Spinal cord (tissue), 10 donors: ENCODE data around the gene CPLX3. TPM values are rescaled to one million over a fixed set of nuclear protein-coding genes. Genes with fewer than 3 reads are reported as not detected.

Experiments used
- DNase-seq, 6 donors: peaks; one replicate each; pipeline versions ENCODE4 v3.0.0 to v3.0.0-alpha.2; 2013 to 2015; ENCODE audit warnings: low spot score in 6 of 6, low read depth in 4 of 6
- H3K27ac ChIP-seq: one replicate; pipeline ENCODE4 v1.5.1; 2013; ENCODE audit warnings: low read depth, low read length, control low read depth
- H3K27me3 ChIP-seq: one replicate; pipeline ENCODE4 v1.6.1; 2013; ENCODE audit warnings: low read length; ENCODE audit not compliant: control insufficient read depth, insufficient read depth
- H3K36me3 ChIP-seq: one replicate; pipeline ENCODE4 v1.6.1; 2013; ENCODE audit warnings: low read length; ENCODE audit not compliant: control insufficient read depth, insufficient read depth
- H3K4me1 ChIP-seq: one replicate; pipeline ENCODE4 v1.6.1; 2013; ENCODE audit warnings: low read length; ENCODE audit not compliant: control insufficient read depth, insufficient read depth
- H3K4me3 ChIP-seq: one replicate; pipeline ENCODE4 v1.5.1; 2013; ENCODE audit warnings: low read depth, low read length, control low read depth
- H3K9me3 ChIP-seq: one replicate; pipeline ENCODE4 v1.6.1; 2013; ENCODE audit warnings: low read length; ENCODE audit not compliant: control insufficient read depth, insufficient read depth
- WGBS: methylation state at CpG from one replicate; pipeline ENCODE4 v1.1.5; 2013; ENCODE audit warnings: missing lambda C conversion rate; ENCODE audit not compliant: insufficient coverage; 5-methylcytosine and 5-hydroxymethylcytosine counted together
- polyA plus RNA-seq, 2 donors: library from polyadenylated mRNA; unstranded; fragments of 120-200 nt; gene quantifications; one replicate each; pipeline ENCODE4 v1.2.1, GENCODE V29; 2013; ENCODE audit not compliant: insufficient read length in 2 of 2
- total RNA-seq, 2 donors: library from RNA; depleted of rRNA in 1 of 2; stranded (reverse); fragments of 120-200 nt in 1 of 2; fragments of >200 nt in 1 of 2; gene quantifications; one replicate each; pipeline versions ENCODE4 v1.2.3 to v1.2.4, GENCODE V29; 2013 to 2014
- donor health status: healthy.

CPLX3 gene
- total and polyA plus RNA-seq, 4 donors, result 0.11 to 0.68 (median 0.38) TPM

DNA sequence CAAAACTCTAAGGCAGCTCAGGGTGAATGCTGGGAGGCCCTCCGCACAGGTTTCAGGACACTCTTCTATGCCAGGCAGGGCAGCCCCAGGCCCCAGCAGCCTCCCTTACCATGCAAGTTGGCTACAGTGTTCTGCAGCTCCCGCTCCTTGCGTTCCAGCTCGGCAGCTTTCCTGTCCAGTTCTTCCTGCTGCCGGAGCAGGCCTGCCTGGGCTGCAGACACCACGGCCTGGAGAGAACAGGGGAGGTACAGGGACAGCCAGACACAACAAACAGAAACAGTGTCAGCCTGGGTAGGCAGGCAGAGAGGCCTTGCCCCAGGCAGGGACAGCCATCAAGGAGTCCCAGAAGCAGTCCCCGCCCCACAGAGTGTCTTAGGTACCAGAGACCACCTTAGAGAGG lies 25.5 kb downstream of the CPLX3 start:
- peaks cover 76% of the 10 kb centered on the region for H3K36me3 ChIP-seq

DNA sequence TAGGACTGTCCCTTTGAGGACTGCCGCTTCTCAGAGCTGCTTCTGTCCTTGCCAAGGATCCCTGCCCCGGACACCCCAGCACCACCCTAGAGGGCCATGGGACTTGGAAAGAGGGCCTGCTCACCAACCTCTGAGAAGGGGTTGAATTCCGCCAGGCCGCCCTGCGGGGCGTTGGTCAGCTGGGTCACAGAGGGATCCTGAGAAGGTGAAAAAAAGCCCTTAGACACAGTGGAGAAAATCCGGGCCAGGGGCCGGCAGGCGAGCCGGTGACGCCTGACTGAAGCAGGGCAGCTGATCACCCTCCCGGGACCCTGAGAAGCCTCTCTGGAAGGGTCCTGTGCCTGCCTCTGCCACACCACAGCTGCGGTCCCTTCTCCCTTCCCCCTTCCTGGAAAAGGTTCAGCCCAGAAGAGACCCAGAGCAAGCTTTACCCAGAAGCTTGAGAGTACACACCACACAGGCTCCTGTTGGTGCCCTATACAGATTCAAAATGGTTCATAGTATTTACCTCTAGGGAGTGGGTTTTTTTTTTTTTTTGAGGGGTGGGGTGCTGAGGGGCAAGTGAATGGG lies 28.1 kb downstream of the CPLX3 start:
- no peaks in the 10 kb centered on the region for H3K27me3 ChIP-seq

More for the DNA sequence above, 25.5 kb downstream of the CPLX3 start:
- Histone ChIP-seq H3K27ac (no peak overlapping the region), H3K27me3 (no peaks in the 10 kb centered on the region), H3K4me3 (no peak overlapping the region), H3K4me1 (peaks cover 7% of the 10 kb centered on the region), H3K9me3 (no peaks in the 10 kb centered on the region)
- WGBS, result 93% methylated on average over 7 of the region's 7 CpGs
- DNase-seq, result no peak

DNA sequence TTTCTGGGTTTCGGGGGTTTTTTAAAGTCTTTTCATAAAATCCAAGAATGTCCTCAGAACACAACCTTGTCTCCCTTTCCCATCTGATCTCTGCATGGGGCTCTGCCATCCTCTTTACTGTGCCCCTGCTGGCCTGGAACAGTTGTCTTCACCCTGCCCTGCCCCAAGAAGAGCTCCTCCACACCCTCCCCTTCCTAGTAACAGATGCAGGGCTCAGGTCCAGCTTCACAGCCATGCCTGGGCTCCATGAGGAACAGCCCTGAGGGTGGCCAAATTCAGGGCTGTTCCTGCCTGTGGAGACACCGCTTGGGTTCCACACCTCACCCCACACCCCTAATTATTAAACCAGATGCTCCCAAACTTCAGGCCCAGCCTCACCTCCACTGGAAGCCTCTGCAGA lies 29.4 kb downstream of the CPLX3 start:
- 100% methylated on average over 2 of the region's 2 CpGs for WGBS
- no peak overlapping the region for H3K4me3 ChIP-seq
- no peak overlapping the region for H3K27ac ChIP-seq
- peaks cover 26% of the 10 kb centered on the region for H3K4me1 ChIP-seq
- H3K27me3 ChIP-seq, result no peaks in the 10 kb centered on the region
- DNase-seq, result no peak
- H3K36me3 ChIP-seq, result peaks cover 38% of the 10 kb centered on the region
- H3K9me3 ChIP-seq, result no peaks in the 10 kb centered on the region

More for the DNA sequence above, 28.1 kb downstream of the CPLX3 start:
- Histone ChIP-seq H3K4me1 (peaks cover 26% of the 10 kb centered on the region), H3K36me3 (peaks cover 52% of the 10 kb centered on the region), H3K27ac (no peak overlapping the region), H3K9me3 (no peaks in the 10 kb centered on the region), H3K4me3 (no peak overlapping the region)
- no peak for DNase-seq
- WGBS, result 88% methylated on average over 13 of the region's 13 CpGs

GRCh38 chr15:74856537-74856936 lies 30.1 kb downstream of the CPLX3 start:
- no peak overlapping the region for H3K27ac ChIP-seq
- peaks cover 26% of the 10 kb centered on the region for H3K4me1 ChIP-seq
- H3K27me3 ChIP-seq, result no peaks in the 10 kb centered on the region
- H3K4me3 ChIP-seq, result no peak overlapping the region
- no peak for DNase-seq
- H3K36me3 ChIP-seq, result peaks cover 32% of the 10 kb centered on the region
- H3K9me3 ChIP-seq, result no peaks in the 10 kb centered on the region
- no CpG with 5 or more reads among the region's 1 CpG for WGBS

DNA sequence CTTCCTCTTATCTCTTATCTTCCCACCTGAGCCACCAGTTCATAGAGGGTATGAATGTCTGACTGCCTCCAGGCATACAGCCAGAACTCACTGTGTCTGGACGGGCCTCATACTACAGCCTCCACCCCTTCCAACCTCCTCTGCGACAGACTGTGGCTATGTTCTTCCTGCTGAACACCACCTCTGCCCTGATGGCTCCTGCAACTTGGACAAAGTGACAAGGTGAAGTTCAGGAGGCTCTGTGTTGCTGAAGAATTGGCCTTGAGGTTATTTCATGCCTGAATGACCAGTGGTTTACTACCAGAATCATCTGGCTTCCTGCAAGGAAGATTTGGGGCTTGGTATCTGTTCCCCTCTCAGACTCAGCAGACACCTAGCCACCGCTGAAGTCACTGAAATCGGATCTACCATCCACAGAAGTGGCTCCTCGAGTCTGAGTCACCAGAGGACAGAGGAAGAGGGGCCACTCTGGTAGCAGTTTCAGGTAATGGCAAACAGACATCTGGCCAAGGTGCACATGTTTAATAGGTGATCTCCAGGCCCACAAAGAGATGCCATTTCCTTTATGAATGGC lies 30.7 kb downstream of the CPLX3 start:
- no peak overlapping the region for H3K27ac ChIP-seq
- no peaks in the 10 kb centered on the region for H3K9me3 ChIP-seq
- H3K36me3 ChIP-seq, result peaks cover 25% of the 10 kb centered on the region
- H3K27me3 ChIP-seq, result no peaks in the 10 kb centered on the region
- H3K4me1 ChIP-seq, result peaks cover 26% of the 10 kb centered on the region
- 89% methylated on average over 3 of the region's 5 CpGs for WGBS
- DNase-seq, result no peak
- H3K4me3 ChIP-seq, result no peak overlapping the region

DNA sequence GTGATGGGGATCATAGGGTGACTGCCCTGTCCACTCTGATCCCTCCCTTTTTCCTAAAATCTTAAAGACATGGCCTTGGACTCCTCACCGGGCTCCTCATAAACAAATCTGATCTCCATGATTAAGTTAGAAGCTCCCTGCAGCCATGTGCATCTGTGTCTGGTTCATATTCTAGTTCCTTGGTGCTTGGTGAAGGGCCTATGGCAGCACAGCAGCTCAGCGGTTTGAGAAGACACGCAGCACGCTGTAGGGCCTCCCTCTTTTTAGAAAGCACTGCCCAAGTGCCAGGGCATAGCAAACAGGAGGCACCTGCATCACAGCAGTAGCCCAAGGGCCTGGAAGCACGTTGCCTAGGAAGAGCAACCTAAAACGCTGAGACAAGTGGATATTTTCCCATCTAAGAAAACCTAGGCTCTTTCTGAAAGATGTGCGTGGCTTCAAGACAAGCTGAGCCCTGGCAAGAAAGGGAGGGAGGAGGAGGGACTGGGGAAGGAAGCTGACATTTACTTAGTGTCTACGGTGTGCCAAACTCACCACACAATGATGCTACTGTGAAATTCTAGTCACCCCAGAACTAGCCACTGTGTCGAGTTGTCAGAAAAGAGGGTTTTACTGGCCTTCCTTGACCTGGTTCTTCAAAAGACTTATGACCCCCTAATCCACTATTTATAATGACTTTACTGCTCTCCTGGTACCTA lies 31.4 kb downstream of the CPLX3 start:
- no peaks in the 10 kb centered on the region for H3K9me3 ChIP-seq
- H3K36me3 ChIP-seq, result peaks cover 19% of the 10 kb centered on the region
- peak overlapping the region; percentile 59 for H3K27ac ChIP-seq
- peak in 1 of 6 donors; percentile 40 for DNase-seq
- no peak overlapping the region for H3K4me3 ChIP-seq
- 61% methylated on average over 3 of the region's 9 CpGs for WGBS
- no peaks in the 10 kb centered on the region for H3K27me3 ChIP-seq
- peaks cover 26% of the 10 kb centered on the region for H3K4me1 ChIP-seq

DNA sequence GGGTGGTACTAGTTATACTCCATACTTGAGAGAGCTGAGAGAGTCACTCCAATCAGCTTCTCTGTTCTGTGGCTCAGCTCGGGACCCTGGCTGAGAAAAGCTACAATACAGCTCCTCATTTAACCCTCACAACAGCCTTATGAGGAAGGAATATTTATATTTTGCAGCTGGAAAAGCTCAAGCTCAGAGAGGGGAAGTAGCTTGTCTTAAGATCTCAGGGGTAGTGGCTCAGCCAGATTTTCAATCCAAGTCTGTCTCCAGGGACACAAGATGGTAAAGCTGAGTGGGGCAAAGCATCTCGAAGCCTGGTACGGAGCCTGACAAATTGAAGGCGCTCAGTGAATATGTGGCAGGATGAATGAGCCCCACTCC lies 31.9 kb downstream of the CPLX3 start:
- peak in 1 of 6 donors; percentile 39 for DNase-seq
- no peak overlapping the region for H3K4me3 ChIP-seq
- peaks cover 15% of the 10 kb centered on the region for H3K36me3 ChIP-seq
- no peaks in the 10 kb centered on the region for H3K27me3 ChIP-seq
- peaks cover 26% of the 10 kb centered on the region for H3K4me1 ChIP-seq
- no peaks in the 10 kb centered on the region for H3K9me3 ChIP-seq
- WGBS, result no CpG with 5 or more reads among the region's 4 CpGs
- H3K27ac ChIP-seq, result peak overlapping the region; percentile 59

DNA sequence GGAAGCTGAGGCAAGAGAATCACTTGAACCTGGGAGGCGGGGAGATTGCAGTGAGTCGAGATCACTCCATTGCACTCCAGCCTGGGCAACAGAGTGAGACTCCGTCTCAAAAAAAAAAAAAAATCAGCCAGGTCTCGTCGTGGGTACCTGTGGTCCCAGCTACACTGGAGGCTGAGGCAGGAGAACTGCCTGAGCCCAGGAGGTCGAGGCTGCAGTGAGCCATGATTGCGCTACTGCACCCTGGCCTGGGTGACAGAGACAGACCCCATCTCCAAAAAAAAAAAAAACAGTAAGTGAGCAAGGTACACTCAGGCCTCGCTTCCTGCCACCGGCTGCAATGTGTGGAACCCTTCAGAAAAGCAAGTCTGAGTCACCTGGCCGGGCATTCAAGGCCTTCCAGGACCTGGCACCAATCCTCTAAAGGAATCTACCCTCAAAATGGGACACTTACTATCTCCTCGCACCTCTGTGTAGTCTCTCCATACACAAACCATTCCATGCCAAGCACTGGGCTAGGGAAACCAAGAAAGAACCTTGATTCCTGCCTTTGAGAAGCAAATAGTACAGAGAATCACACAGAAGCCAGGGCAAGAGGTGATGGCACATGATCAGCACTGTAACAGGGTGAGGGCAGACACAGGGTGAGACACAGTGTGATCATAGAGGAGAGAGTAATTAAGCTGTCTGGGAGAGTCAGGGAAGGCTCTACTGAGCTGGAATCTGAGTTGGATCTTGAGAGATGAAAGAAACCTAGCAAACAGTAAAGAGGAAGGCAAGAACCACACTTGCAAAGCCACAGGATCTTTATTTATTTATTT lies 37.0 kb downstream of the CPLX3 start:
- no peak overlapping the region for H3K27ac ChIP-seq
- peaks cover 10% of the 10 kb centered on the region for H3K4me1 ChIP-seq
- no peaks in the 10 kb centered on the region for H3K9me3 ChIP-seq
- H3K36me3 ChIP-seq, result peaks cover 4% of the 10 kb centered on the region
- no peaks in the 10 kb centered on the region for H3K27me3 ChIP-seq
- DNase-seq, result no peak
- 97% methylated on average over 7 of the region's 11 CpGs for WGBS
- no peak overlapping the region for H3K4me3 ChIP-seq

DNA sequence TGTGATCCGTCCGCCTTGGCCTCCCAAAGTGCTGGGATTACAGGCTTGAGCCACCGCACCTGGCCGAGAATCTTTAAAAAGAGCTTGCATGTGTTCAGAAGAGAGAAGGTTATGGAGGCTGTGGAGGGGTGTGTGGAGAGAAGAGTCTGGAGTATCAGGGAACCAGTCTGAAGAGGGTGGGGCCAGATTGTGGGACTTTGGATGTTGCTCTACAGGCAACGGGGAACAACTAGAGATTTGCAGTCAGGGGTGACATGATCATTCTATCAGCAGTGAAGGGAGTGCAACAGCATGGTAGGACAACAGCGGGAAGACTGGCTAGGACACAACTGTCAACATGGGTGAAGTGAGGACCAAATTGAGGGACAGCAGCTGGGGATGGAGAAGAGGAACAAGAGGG lies 37.9 kb downstream of the CPLX3 start:
- no peak for DNase-seq
- WGBS, result 98% methylated on average over 5 of the region's 6 CpGs
- no peaks in the 10 kb centered on the region for H3K27me3 ChIP-seq
- H3K4me3 ChIP-seq, result no peak overlapping the region
- no peak overlapping the region for H3K27ac ChIP-seq
- H3K36me3 ChIP-seq, result peaks cover 6% of the 10 kb centered on the region
- no peaks in the 10 kb centered on the region for H3K9me3 ChIP-seq
- peaks cover 1% of the 10 kb centered on the region for H3K4me1 ChIP-seq
